ENCODE data around the gene HECTD4. TPM values are rescaled to one million over a fixed set of nuclear protein-coding genes. Genes with fewer than 3 reads are reported as not detected.

Gene HECTD4
- total RNA-seq, 1 experiment from 2014 or later: 30.0 TPM

DNA sequence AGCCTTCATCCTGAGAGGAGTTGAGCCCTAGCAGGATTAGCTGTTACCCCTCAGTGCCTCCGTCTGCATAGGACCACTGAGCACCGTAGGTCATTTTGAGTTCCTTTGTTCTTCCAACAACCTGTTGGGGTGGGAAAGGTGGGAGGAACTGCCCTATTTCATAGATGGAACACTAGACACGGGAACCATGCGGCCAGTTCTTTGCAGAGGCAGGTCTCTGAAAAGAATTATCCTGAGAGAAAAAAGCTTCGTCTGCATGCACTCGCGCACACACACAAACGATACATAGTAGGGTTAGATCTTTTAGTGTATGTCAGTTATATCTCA is 228.4 kb downstream of the HECTD4 start:
- Histone ChIP-seq H4K20me1 (ENCODE audit: control insufficient read depth, insufficient read depth, insufficient read length) (no peaks in the 10 kb centered on the region), H3T11ph (ENCODE audit: low read length) (no peak overlapping the region), H4K91ac (ENCODE audit: insufficient read length, low read depth, low read length) (no peak overlapping the region), H2BK120ac (ENCODE audit: low read depth, low read length, poor library complexity, severe bottlenecking) (no peak overlapping the region), H2BK12ac (ENCODE audit: insufficient read length, low read depth, low read length) (no peak overlapping the region), H3K4ac (ENCODE audit: low read depth, low read length) (no peak overlapping the region), H3K4me2 (ENCODE audit: insufficient read depth, insufficient read length, low read length) (no peak overlapping the region), H3K4me1 (ENCODE audit: insufficient read depth, low read length) (no peaks in the 10 kb centered on the region), H2BK20ac (ENCODE audit: low read depth, low read length, poor library complexity, severe bottlenecking) (no peak overlapping the region), H2BK15ac (ENCODE audit: low read depth, low read length) (no peak overlapping the region), H3K27ac (ENCODE audit: insufficient read length, low read depth, low read length) (no peak overlapping the region), H3K23me2 (ENCODE audit: insufficient read length, low read depth, low read length, poor library complexity, severe bottlenecking) (no peaks in the 10 kb centered on the region), H3K79me2 (ENCODE audit: insufficient read depth, low read length) (no peaks in the 10 kb centered on the region), H3K23ac (ENCODE audit: insufficient read length, low read depth, low read length) (no peak overlapping the region), H2AFZ (ENCODE audit: low read length) (no peak overlapping the region), H3K9ac (ENCODE audit: extremely low read depth, insufficient read length, low read length) (no peak overlapping the region), H3K56ac (ENCODE audit: insufficient read length, low read depth, low read length) (no peak overlapping the region), H3K27me3 (ENCODE audit: insufficient read depth, low read length) (no peaks in the 10 kb centered on the region), H4K8ac (replicated peaks; ENCODE audit: insufficient read length, low read depth, low read length) (no peak overlapping the region), H3K14ac (ENCODE audit: insufficient read depth, low read length) (no peak overlapping the region), H2AK5ac (ENCODE audit: insufficient read length, low read length) (no peak overlapping the region), H4K5ac (ENCODE audit: insufficient read length, low read depth, low read length) (no peak overlapping the region), H2BK5ac (ENCODE audit: insufficient read length, low read length) (no peak overlapping the region), H3K79me1 (ENCODE audit: insufficient read depth, low read depth, low read length, poor library complexity, severe bottlenecking) (no peaks in the 10 kb centered on the region), H3K9me3 (ENCODE audit: control insufficient read depth, low read depth, low read length) (no peaks in the 10 kb centered on the region), H3K18ac (ENCODE audit: insufficient read length, low read depth, low read length) (no peak overlapping the region)
- TF ChIP-seq CTCF (conservative IDR thresholded peaks at IDR 0.05): no peak
- H3K36me3 Mint-ChIP-seq (ENCODE audit: insufficient read depth in 1 of 3, low read depth in 3 of 3): peaks cover 54 to 86% (median 75%) of the 10 kb centered on the region in 3 experiments
- no peaks in the 10 kb centered on the region for H3K4me1 Mint-ChIP-seq
- peak overlapping the region in 1 of 3 experiments; percentile 43; a peak in 1 of 7 replicates for H3K27ac Mint-ChIP-seq
- H3K4me3 Mint-ChIP-seq: no peak overlapping the region
- H3K9me3 Mint-ChIP-seq: peaks cover 6 to 17% of the 10 kb centered on the region in 2 experiments
- WGBS (ENCODE audit: extremely low coverage, insufficient read length, low lambda C conversion rate): no CpG with 5 or more reads among the region's 8 CpGs
- H3K27me3 Mint-ChIP-seq (ENCODE audit: low read depth): no peaks in the 10 kb centered on the region
- DNase-seq: no peak

All from H9 (cell line).